SK-N-SH (cell line): Measurements from ENCODE around the gene NACC1.
A peak's percentile ranks its signal among the peaks of the same experiment; 100 is the strongest.

Experiments used
- CTCF ChIP-seq: fragments of 200-600 bp; sonication (generic); IDR thresholded peaks from 2 replicates; pipeline ENCODE4 v1.6.1; 2017; ENCODE audit warnings: antibody characterized with exemption, mild to moderate bottlenecking, moderate library complexity
- POLR2AphosphoS5 ChIP-seq: IDR thresholded peaks from 2 replicates; pipeline ENCODE4 v1.6.1; 2012; ENCODE audit warnings: low read depth, low read length
- RAD21 ChIP-seq: IDR thresholded peaks from 2 replicates; pipeline ENCODE4 v1.6.1; 2012; ENCODE audit warnings: mild to moderate bottlenecking, low read length
- RCOR1 ChIP-seq: fragments of 150-350 bp; IDR thresholded peaks from 2 replicates; pipeline ENCODE4 v1.6.1; 2017; ENCODE audit warnings: antibody characterized with exemption, low read length
- TF ChIP-seq, protein P1 (sequence below): IDR thresholded peaks from 2 replicates; pipeline ENCODE4 v1.4.0; 2012; ENCODE audit warnings: low read depth, borderline replicate concordance

GRCh38 chr19:13093407-13094105 lies 24.5 kb upstream of the NACC1 start:
- TF ChIP-seq RCOR1: no peak; the same call in 1 of the 2 replicates
- TF ChIP-seq RAD21: peak; percentile 98
- peak; percentile 88 for TF ChIP-seq CTCF
- TF ChIP-seq POLR2AphosphoS5: no peak
- TF ChIP-seq, protein P1, sequence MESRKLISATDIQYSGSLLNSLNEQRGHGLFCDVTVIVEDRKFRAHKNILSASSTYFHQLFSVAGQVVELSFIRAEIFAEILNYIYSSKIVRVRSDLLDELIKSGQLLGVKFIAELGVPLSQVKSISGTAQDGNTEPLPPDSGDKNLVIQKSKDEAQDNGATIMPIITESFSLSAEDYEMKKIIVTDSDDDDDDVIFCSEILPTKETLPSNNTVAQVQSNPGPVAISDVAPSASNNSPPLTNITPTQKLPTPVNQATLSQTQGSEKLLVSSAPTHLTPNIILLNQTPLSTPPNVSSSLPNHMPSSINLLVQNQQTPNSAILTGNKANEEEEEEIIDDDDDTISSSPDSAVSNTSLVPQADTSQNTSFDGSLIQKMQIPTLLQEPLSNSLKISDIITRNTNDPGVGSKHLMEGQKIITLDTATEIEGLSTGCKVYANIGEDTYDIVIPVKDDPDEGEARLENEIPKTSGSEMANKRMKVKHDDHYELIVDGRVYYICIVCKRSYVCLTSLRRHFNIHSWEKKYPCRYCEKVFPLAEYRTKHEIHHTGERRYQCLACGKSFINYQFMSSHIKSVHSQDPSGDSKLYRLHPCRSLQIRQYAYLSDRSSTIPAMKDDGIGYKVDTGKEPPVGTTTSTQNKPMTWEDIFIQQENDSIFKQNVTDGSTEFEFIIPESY: no peak
